Spleen (tissue), 7 donors: ENCODE data around the gene SCRN2.

Experiments used
- CTCF ChIP-seq, 11 experiments: fragments of 200-600 bp in 7 of 11; fragments of 450-650 bp in 4 of 11; sonication (generic) in 4 of 11; IDR thresholded peaks in 8 of 11; conservative IDR thresholded peaks in 3 of 11; 1 replicate in 7 of 11; 2 replicates in 4 of 11; pipeline versions ENCODE4 v1.4.0 to v1.8.0; 2016 to 2021; ENCODE audit warnings: antibody characterized with exemption in 11 of 11, inconsistent platforms in 4 of 11, mild to moderate bottlenecking in 1 of 11
- POLR2A ChIP-seq, 3 donors: fragments of 450-650 bp; IDR thresholded peaks; one replicate each; pipeline ENCODE4 v1.5.1; 2017; ENCODE audit warnings: antibody characterized with exemption in 3 of 3, mild to moderate bottlenecking in 1 of 3
- POLR2AphosphoS5 ChIP-seq, 3 donors: sonication (generic); formaldehyde crosslinking; IDR thresholded peaks; one replicate each; pipeline ENCODE4 v1.5.1; 2017; ENCODE audit warnings: antibody characterized with exemption in 3 of 3
- donor health status: DM: no; HTN: no; CAD: no; lungs with moderate emphysema.
- donor health status: DM: no; HTN: no; CAD: no.
- donor health status: DM: no; HTN: no; CAD: no.

- TF ChIP-seq POLR2AphosphoS5 (IDR thresholded peaks at IDR 0.05) (no peak), CTCF (IDR thresholded peaks at IDR 0.05 in 8 of 11, conservative IDR thresholded peaks at IDR 0.05 in 3 of 11) (no peak), POLR2A (IDR thresholded peaks at IDR 0.05) (no peak)
Observed at GRCh38 chr17:47870056-47870455, 29.0 kb upstream of the SCRN2 start.
